Lung (tissue), 12 donors: ENCODE data around the gene NCAPG2. TPM values are rescaled to one million over a fixed set of nuclear protein-coding genes. Genes with fewer than 3 reads are reported as not detected.

ENCODE experiments used
- ATAC-seq: fragments of 200-7000 bp; cut with Tn5 transposase; one replicate; pipeline ENCODE4 v1.9.1; 2020; ENCODE audit warnings: moderate number of reproducible peaks; ENCODE audit not compliant: insufficient read depth, low FRiP score
- DNase-seq, 3 donors: peaks; one replicate each; pipeline ENCODE4 v3.0.0-alpha.2; 2013 to 2017
- H3K27ac ChIP-seq, 2 donors: one replicate each; pipeline ENCODE4 v1.5.1; 2013; ENCODE audit warnings: mild to moderate bottlenecking in 2 of 2, moderate library complexity in 2 of 2, control low read depth in 1 of 2, inconsistent platforms in 1 of 2, low read depth in 1 of 2, low read length in 1 of 2
- H3K27me3 ChIP-seq, 3 donors: one replicate each; pipeline ENCODE4 v1.5.1; 2013; ENCODE audit warnings: low read length in 2 of 3; ENCODE audit not compliant: control insufficient read depth in 3 of 3, insufficient read depth in 3 of 3
- H3K36me3 ChIP-seq, 4 donors: one replicate each; pipeline ENCODE4 v1.5.1; 2013; ENCODE audit warnings: low read length in 4 of 4, mild to moderate bottlenecking in 1 of 4, moderate library complexity in 1 of 4; ENCODE audit not compliant: control insufficient read depth in 4 of 4, insufficient read depth in 4 of 4
- H3K4me1 ChIP-seq, 5 donors: one replicate each; pipeline ENCODE4 v1.5.1; 2013; ENCODE audit warnings: low read length in 5 of 5, mild to moderate bottlenecking in 2 of 5, moderate library complexity in 1 of 5; ENCODE audit not compliant: control insufficient read depth in 5 of 5, insufficient read depth in 5 of 5
- H3K4me3 ChIP-seq: one replicate; pipeline ENCODE4 v1.5.1; 2013; ENCODE audit warnings: mild to moderate bottlenecking, control low read depth, moderate library complexity
- H3K9ac ChIP-seq, 2 donors: one replicate each; pipeline ENCODE4 v1.5.1; 2013; ENCODE audit warnings: low read length in 2 of 2, control low read depth in 1 of 2; ENCODE audit not compliant: insufficient read depth in 1 of 2
- H3K9me3 ChIP-seq, 4 donors: one replicate each; pipeline ENCODE4 v1.5.1; 2013; ENCODE audit warnings: low read length in 3 of 4, mild to moderate bottlenecking in 1 of 4, moderate library complexity in 1 of 4; ENCODE audit not compliant: control insufficient read depth in 4 of 4, insufficient read depth in 3 of 4
- WGBS, 2 donors: extraction: QIAGEN DNeasy Blood & Tissue Kit; methylation state at CpG; one replicate each; pipeline ENCODE4 v1.1.7; 2013; 5-methylcytosine and 5-hydroxymethylcytosine counted together
- polyA plus RNA-seq, 2 donors: library from polyadenylated mRNA; stranded (reverse); fragments of 200-250 nt; gene quantifications; one replicate each; pipeline ENCODE4 v1.2.1, GENCODE V29; 2013
- total RNA-seq, 2 donors: library from RNA; depleted of rRNA in 1 of 2; stranded (reverse); fragments of >200 nt in 1 of 2; gene quantifications; one replicate each; pipeline ENCODE4 v1.2.1, GENCODE V29; 2014 to 2021
- TF ChIP-seq, protein P1 (sequence below): IDR thresholded peaks from 2 replicates; pipeline ENCODE4 v1.5.1; 2012; ENCODE audit warnings: mild to moderate bottlenecking; ENCODE audit errors: control extremely low read depth, extremely low read depth
- donor health status: control.
- donor health status: control.
- donor health status: Bipolar disorder and iron deficiency.
- donor health status: healthy.
- donor health status: DM: yes; HTN: yes; CAD: no.

Gene NCAPG2
- total and polyA plus RNA-seq, 4 donors, result 2.1 to 13.5 (median 6.9) TPM

DNA sequence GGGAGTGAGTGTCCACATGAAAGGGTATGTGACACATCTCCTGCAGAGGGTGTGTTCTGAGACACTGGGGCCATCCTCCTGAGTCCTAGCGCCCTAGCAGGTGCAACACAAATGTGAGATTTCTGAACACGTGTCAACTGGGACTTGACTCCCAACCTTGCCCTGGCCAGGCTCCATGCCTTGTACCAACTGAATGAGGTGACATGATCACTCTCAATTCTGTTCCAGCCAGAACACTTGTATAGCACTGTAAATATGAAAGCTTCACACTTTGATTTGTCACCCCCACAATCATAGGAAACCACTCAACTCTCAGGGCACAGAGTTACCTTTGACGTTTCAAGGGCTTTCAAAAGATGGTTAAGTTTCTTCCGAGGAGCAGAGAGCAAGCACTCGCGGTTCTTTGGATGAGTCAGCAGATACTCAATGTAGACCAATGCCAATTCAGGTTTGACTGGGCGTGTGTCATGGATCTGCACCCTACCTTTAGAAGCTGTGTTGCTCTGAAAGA, 48.6 kb downstream of the NCAPG2 start:
- DNase-seq (no peak), ATAC-seq (no peak)
- peaks cover 3 to 33% (median 14%) of the 10 kb centered on the region in 4 donors for H3K36me3 ChIP-seq
- no peaks in the 10 kb centered on the region for H3K4me1 ChIP-seq
- no peaks in the 10 kb centered on the region for H3K27me3 ChIP-seq
- 82 to 90% methylated on average over 7 of the region's 7 CpGs for WGBS, 2 donors
- no peak overlapping the region for H3K4me3 ChIP-seq
- H3K9ac ChIP-seq, result no peak overlapping the region
- no peak overlapping the region for H3K27ac ChIP-seq
- TF ChIP-seq, protein P1, sequence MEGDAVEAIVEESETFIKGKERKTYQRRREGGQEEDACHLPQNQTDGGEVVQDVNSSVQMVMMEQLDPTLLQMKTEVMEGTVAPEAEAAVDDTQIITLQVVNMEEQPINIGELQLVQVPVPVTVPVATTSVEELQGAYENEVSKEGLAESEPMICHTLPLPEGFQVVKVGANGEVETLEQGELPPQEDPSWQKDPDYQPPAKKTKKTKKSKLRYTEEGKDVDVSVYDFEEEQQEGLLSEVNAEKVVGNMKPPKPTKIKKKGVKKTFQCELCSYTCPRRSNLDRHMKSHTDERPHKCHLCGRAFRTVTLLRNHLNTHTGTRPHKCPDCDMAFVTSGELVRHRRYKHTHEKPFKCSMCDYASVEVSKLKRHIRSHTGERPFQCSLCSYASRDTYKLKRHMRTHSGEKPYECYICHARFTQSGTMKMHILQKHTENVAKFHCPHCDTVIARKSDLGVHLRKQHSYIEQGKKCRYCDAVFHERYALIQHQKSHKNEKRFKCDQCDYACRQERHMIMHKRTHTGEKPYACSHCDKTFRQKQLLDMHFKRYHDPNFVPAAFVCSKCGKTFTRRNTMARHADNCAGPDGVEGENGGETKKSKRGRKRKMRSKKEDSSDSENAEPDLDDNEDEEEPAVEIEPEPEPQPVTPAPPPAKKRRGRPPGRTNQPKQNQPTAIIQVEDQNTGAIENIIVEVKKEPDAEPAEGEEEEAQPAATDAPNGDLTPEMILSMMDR, result no peak
- no peaks in the 10 kb centered on the region for H3K9me3 ChIP-seq

DNA sequence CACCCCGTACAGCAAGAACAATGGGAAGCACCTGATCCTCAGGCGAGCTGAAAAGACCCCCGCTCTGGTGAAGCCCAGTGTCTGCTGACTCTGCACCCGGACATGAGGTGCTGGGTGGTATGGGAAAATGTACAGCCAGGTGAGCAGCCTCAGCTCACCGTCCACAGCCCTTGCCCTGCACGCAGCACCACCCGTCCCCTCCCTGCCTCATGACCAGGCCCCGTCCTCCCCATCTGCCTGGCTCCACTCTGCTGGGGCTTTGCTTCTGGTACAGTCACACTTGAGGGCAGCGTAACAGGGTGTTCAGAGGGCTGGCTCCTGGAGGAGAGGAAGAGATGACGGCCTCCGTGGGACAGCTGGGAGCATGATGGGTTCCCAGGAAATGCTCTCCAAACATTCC, 49.1 kb downstream of the NCAPG2 start:
- Histone ChIP-seq H3K4me3 (no peak overlapping the region), H3K4me1 (no peaks in the 10 kb centered on the region), H3K9ac (no peak overlapping the region), H3K27ac (no peak overlapping the region), H3K36me3 (peaks cover 3 to 33% (median 15%) of the 10 kb centered on the region in 4 donors), H3K9me3 (no peaks in the 10 kb centered on the region), H3K27me3 (no peaks in the 10 kb centered on the region)
- ATAC-seq, result no peak
- TF ChIP-seq, protein P1, result no peak
- DNase-seq, result no peak
- 95 to 96% methylated on average over 11 of the region's 11 CpGs for WGBS, 2 donors

DNA sequence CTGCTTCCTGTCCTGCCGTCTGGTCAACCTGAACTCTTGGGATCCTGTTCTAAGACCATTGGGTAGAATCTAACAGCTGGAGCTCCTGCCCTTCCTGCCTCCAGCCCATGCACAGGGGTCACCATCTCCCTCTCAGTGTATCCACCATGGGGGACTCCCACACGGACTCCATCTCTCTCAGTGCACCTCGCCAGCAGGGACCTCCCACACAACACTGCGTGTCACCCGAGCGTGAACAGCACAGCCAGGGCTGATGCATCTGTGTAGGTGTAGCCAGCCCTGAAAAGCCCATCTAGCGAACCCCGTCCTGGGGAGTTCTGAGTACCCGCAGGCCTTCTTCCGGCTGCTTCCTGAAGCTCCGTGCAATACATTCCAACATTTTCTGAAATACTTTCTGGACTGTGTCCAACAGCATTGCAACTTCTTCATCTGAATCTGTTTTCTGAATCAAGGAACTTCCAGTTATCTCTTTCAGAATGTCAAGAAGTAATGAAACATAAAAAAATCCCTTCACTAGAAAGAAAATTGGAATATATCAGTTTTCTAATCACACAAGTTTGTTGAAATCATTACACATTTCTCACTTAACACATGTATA, 52.5 kb downstream of the NCAPG2 start:
- H3K9ac ChIP-seq, result no peak overlapping the region
- H3K27ac ChIP-seq, result no peak overlapping the region
- TF ChIP-seq, protein P1, result no peak
- no peak for ATAC-seq
- no peak for DNase-seq
- H3K4me3 ChIP-seq, result no peak overlapping the region
- peaks cover 3 to 31% (median 17%) of the 10 kb centered on the region in 4 donors for H3K36me3 ChIP-seq
- WGBS, 2 donors, result 90 to 93% methylated on average over 11 of the region's 11 CpGs
- H3K4me1 ChIP-seq, result no peaks in the 10 kb centered on the region
- no peaks in the 10 kb centered on the region for H3K9me3 ChIP-seq
- H3K27me3 ChIP-seq, result no peaks in the 10 kb centered on the region
